ENCODE data around the gene CLTC.
"Not testable (repeated sequence)": the region's sequence is repeated elsewhere in the genome, so short reads cannot be mapped to it uniquely, and the experiment has no call there.

- TF ChIP-seq POLR2A (IDR thresholded peaks at IDR 0.05; ENCODE audit: control extremely low read depth in 1 of 2, low read depth in 2 of 2, low read length in 2 of 2); CTCF (IDR thresholded peaks at IDR 0.05; ENCODE audit: control extremely low read depth in 1 of 3, insufficient read depth in 1 of 3, low read depth in 1 of 3, low read length in 3 of 3); KDM1A (IDR thresholded peaks at IDR 0.05; ENCODE audit: borderline replicate concordance, low read length); MAFK (IDR thresholded peaks at IDR 0.05; ENCODE audit: low read depth, low read length); ATF2 (IDR thresholded peaks at IDR 0.05; ENCODE audit: low read length); CHD7 (IDR thresholded peaks at IDR 0.05; ENCODE audit: insufficient replicate concordance, low read length); CHD1 (IDR thresholded peaks at IDR 0.05; ENCODE audit: low read depth, low read length): not testable (repeated sequence)
These were observed 36.9 kb downstream of the CLTC start for GRCh38 chr17:59656624-59657023.

Measured in H1 (cell line).